Epithelial cell of esophagus (primary cell): ENCODE results near the gene KCNK17.

Source experiments
- DNase-seq: peaks from one replicate; pipeline ENCODE4 v3.0.0; 2010; ENCODE audit warnings: low read depth
- H3K4me3 ChIP-seq: 2 replicates; pipeline ENCODE4 v1.5.1; 2011; ENCODE audit warnings: mild to moderate bottlenecking, low read length, control low read depth
- TF ChIP-seq, protein P1 (sequence below): IDR thresholded peaks from 2 replicates; pipeline ENCODE4 v1.5.1; 2011; ENCODE audit warnings: low read depth, mild to moderate bottlenecking, low read length, control low read depth, inconsistent platforms; ENCODE audit not compliant: insufficient read depth; ENCODE audit errors: missing control alignments

Gene KCNK17

GRCh38 chr6:39251406-39251805, 62.8 kb downstream of the KCNK17 start:
- no peak overlapping the region for H3K4me3 ChIP-seq
- peak; percentile 21 for DNase-seq
- TF ChIP-seq, protein P1, sequence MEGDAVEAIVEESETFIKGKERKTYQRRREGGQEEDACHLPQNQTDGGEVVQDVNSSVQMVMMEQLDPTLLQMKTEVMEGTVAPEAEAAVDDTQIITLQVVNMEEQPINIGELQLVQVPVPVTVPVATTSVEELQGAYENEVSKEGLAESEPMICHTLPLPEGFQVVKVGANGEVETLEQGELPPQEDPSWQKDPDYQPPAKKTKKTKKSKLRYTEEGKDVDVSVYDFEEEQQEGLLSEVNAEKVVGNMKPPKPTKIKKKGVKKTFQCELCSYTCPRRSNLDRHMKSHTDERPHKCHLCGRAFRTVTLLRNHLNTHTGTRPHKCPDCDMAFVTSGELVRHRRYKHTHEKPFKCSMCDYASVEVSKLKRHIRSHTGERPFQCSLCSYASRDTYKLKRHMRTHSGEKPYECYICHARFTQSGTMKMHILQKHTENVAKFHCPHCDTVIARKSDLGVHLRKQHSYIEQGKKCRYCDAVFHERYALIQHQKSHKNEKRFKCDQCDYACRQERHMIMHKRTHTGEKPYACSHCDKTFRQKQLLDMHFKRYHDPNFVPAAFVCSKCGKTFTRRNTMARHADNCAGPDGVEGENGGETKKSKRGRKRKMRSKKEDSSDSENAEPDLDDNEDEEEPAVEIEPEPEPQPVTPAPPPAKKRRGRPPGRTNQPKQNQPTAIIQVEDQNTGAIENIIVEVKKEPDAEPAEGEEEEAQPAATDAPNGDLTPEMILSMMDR, result no peak

GRCh38 chr6:39250507-39250906, 63.7 kb downstream of the KCNK17 start:
- no peak for DNase-seq
- TF ChIP-seq, protein P1, result no peak
- H3K4me3 ChIP-seq, result no peak overlapping the region

GRCh38 chr6:39249278-39249677, 64.9 kb downstream of the KCNK17 start:
- TF ChIP-seq, protein P1, result no peak
- DNase-seq, result no peak
- H3K4me3 ChIP-seq, result no peak overlapping the region
